ENCODE results near the gene LINC01488.

- TF ChIP-seq POLR2AphosphoS5 (IDR thresholded peaks at IDR 0.05; ENCODE audit: low read depth, low read length) (no peak), POLR2A (IDR thresholded peaks at IDR 0.05; ENCODE audit: low read depth, low read length) (no peak), SPI1 (IDR thresholded peaks at IDR 0.05; ENCODE audit: low read depth, low read length) (no peak), TAF1 (IDR thresholded peaks at IDR 0.05; ENCODE audit: low read depth, low read length) (no peak), PAX5 (IDR thresholded peaks at IDR 0.05; ENCODE audit: insufficient read depth, low read length, severe bottlenecking) (no peak), POU2F2 (IDR thresholded peaks at IDR 0.05; ENCODE audit: low read depth, low read length) (no peak)
Observed at GRCh38 chr11:69472541-69473275, 8.8 kb upstream of the LINC01488 start.

Data from GM12891 (cell line).